ENCODE data around the gene ABHD17A.
"Not testable (repeated sequence)": the region's sequence is repeated elsewhere in the genome, so short reads cannot be mapped to it uniquely, and the experiment has no call there.

ABHD17A gene

GRCh38 chr19:1911098-1911497 lies 25.8 kb upstream of the ABHD17A start:
- in situ Hi-C loops (cut with HindIII; ENCODE audit: low sequenced_read_pairs) = no loop called here

- in situ Hi-C loops (cut with HindIII; ENCODE audit: low sequenced_read_pairs) = no loop called here
Observed at GRCh38 chr19:1910177-1910576, 24.9 kb upstream of the ABHD17A start.

- in situ Hi-C loops (cut with HindIII; ENCODE audit: low sequenced_read_pairs) = no loop called here
Observed at GRCh38 chr19:1909761-1910080, 24.4 kb upstream of the ABHD17A start.

GRCh38 chr19:1908364-1908678 lies 23.0 kb upstream of the ABHD17A start:
- in situ Hi-C loops (cut with HindIII; ENCODE audit: low sequenced_read_pairs) = no loop called here

GRCh38 chr19:1907563-1908363 lies 22.5 kb upstream of the ABHD17A start:
- in situ Hi-C loops (cut with HindIII; ENCODE audit: low sequenced_read_pairs) = no loop called here

- in situ Hi-C loops (cut with HindIII; ENCODE audit: low sequenced_read_pairs) = no loop called here
Observed at GRCh38 chr19:1906985-1907562, 21.8 kb upstream of the ABHD17A start.

GRCh38 chr19:1905863-1906375 lies 20.6 kb upstream of the ABHD17A start:
- in situ Hi-C loops (cut with HindIII; ENCODE audit: low sequenced_read_pairs) = no loop called here

GRCh38 chr19:1905110-1905862 lies 20.0 kb upstream of the ABHD17A start, which contains the start of the genes ADAT3 and SCAMP4:
Gene ADAT3, plus strand, starts transcription at chr19:1905399. Its CDS starts 6,649 bp downstream, at chr19:1912048.
Gene SCAMP4, plus strand, starts transcription at chr19:1905399. Its CDS starts 9,621 bp downstream, at chr19:1915020.
- in situ Hi-C loops (cut with HindIII; ENCODE audit: low sequenced_read_pairs) = no loop called here

GRCh38 chr19:1904860-1905109 lies 19.5 kb upstream of the ABHD17A start:
- in situ Hi-C loops (cut with HindIII; ENCODE audit: low sequenced_read_pairs) = no loop called here

GRCh38 chr19:1902923-1903322 lies 17.6 kb upstream of the ABHD17A start:
- in situ Hi-C loops (cut with HindIII; ENCODE audit: low sequenced_read_pairs) = no loop called here

GRCh38 chr19:1901940-1902404 lies 16.7 kb upstream of the ABHD17A start:
- in situ Hi-C loops (cut with HindIII; ENCODE audit: low sequenced_read_pairs) = no loop called here

- in situ Hi-C loops (cut with HindIII; ENCODE audit: low sequenced_read_pairs) = no loop called here
Observed at GRCh38 chr19:1896508-1896907, 11.2 kb upstream of the ABHD17A start.

GRCh38 chr19:1893791-1894190 lies 8.5 kb upstream of the ABHD17A start:
- in situ Hi-C loops (cut with HindIII; ENCODE audit: low sequenced_read_pairs) = no loop called here

- in situ Hi-C loops (cut with HindIII; ENCODE audit: low sequenced_read_pairs) = no loop called here
Observed at GRCh38 chr19:1889907-1890306, 4.6 kb upstream of the ABHD17A start.

GRCh38 chr19:1888385-1888784 lies 3.1 kb upstream of the ABHD17A start:
- in situ Hi-C loops (cut with HindIII; ENCODE audit: low sequenced_read_pairs) = no loop called here

GRCh38 chr19:1886360-1886759 lies 1.1 kb upstream of the ABHD17A start:
- in situ Hi-C loops (cut with HindIII; ENCODE audit: low sequenced_read_pairs) = not testable (repeated sequence)

GRCh38 chr19:1884719-1885334 lies 469 bp downstream of the ABHD17A start:
- in situ Hi-C loops (cut with HindIII; ENCODE audit: low sequenced_read_pairs) = no loop called here

GRCh38 chr19:1884291-1884718 lies 991 bp downstream of the ABHD17A start:
- in situ Hi-C loops (cut with HindIII; ENCODE audit: low sequenced_read_pairs) = no loop called here

- in situ Hi-C loops (cut with HindIII; ENCODE audit: low sequenced_read_pairs) = no loop called here
Observed at GRCh38 chr19:1883784-1884183, 1.5 kb downstream of the ABHD17A start.

GRCh38 chr19:1882786-1883692 lies 2.3 kb downstream of the ABHD17A start:
- in situ Hi-C loops (cut with HindIII; ENCODE audit: low sequenced_read_pairs) = no loop called here

All from endothelial cell of hepatic sinusoid (primary cell).